ENCODE measurements around the gene SCFD2. TPM values are rescaled to one million over a fixed set of nuclear protein-coding genes. Genes with fewer than 3 reads are reported as not detected.

Gene SCFD2
- total and polyA plus RNA-seq, 2 of the 8 experiments (the other 6 are each of a cell fraction or from before 2014, with no cell fraction given), result 6.2 to 10.2 TPM

- H3K4me3 ChIP-seq (ENCODE audit: extremely low read depth in 1 of 4, insufficient read depth in 2 of 4, low read depth in 3 of 4, low read length in 4 of 4), result no peak overlapping the region
- H3K79me2 ChIP-seq (ENCODE audit: control insufficient read depth in 1 of 2, insufficient read depth in 2 of 2, low read length in 2 of 2), result no peaks in the 10 kb centered on the region
- H2BK12ac ChIP-seq (ENCODE audit: low read depth, low read length), result no peak overlapping the region
- 0 out of 7 replicates have a peak, but pooled peaks cover 0 to 2% (median 0%) of the 10 kb centered on the region in 4 experiments for H3K4me1 ChIP-seq (replicated peaks in 1 of 4; ENCODE audit: control insufficient read depth in 3 of 4, insufficient read depth in 4 of 4, low read length in 3 of 4)
- FAIRE-seq, result no peak
- H2BK20ac ChIP-seq (ENCODE audit: low read length), result no peak overlapping the region
- no peak overlapping the region for H3K56ac ChIP-seq (replicated peaks; ENCODE audit: insufficient read length, low read depth, low read length)
- H3K9ac ChIP-seq (replicated peaks in 1 of 4; ENCODE audit: extremely low read depth in 1 of 4, low read depth in 3 of 4, low read length in 3 of 4), result no peak overlapping the region
- DNase-seq (ENCODE audit: low read depth in 1 of 2, low spot score in 2 of 2), result no peak
- H2AK5ac ChIP-seq (ENCODE audit: low read depth, low read length), result no peak overlapping the region
- no peaks in the 10 kb centered on the region for H3K23me2 ChIP-seq (ENCODE audit: low read depth, low read length)
- H2BK15ac ChIP-seq (ENCODE audit: low read length), result no peak overlapping the region
- H3K18ac ChIP-seq (ENCODE audit: extremely low read depth, low read length), result no peak overlapping the region
- no peak overlapping the region for H2BK5ac ChIP-seq (ENCODE audit: low read depth, low read length)
- no peak overlapping the region for H2AFZ ChIP-seq (ENCODE audit: low read length)
- H3K27ac ChIP-seq (ENCODE audit: low read depth, low read length), result no peak overlapping the region
- POLR2A ChIA-PET (ENCODE audit: partially characterized antibody), result no interaction called here
- WGBS, 2 experiments (ENCODE audit: extremely low coverage in 1 of 2, insufficient coverage in 1 of 2, insufficient read length in 1 of 2, insufficient replicate concordance in 2 of 2, low coverage in 1 of 2, low lambda C conversion rate in 2 of 2, missing lambda C conversion rate in 1 of 2), result 85% methylated on average over 2 of the region's 2 CpGs; no CpG with 5 or more reads in 1 of the 2 experiments
- no peaks in the 10 kb centered on the region for H3K36me3 ChIP-seq (ENCODE audit: control insufficient read depth in 2 of 4, insufficient read depth in 4 of 4, low read length in 3 of 4)
- H4K91ac ChIP-seq (replicated peaks; ENCODE audit: insufficient read length, low read length), result no peak overlapping the region
- H3K27me3 ChIP-seq (replicated peaks in 1 of 4; ENCODE audit: control insufficient read depth in 3 of 4, extremely low read depth in 1 of 4, insufficient read depth in 3 of 4, low read length in 3 of 4), result no peaks in the 10 kb centered on the region
- H4K5ac ChIP-seq (ENCODE audit: insufficient read length, low read depth, low read length), result no peak overlapping the region
- H3K4ac ChIP-seq (replicated peaks; ENCODE audit: insufficient read length, low read depth, low read length), result no peak overlapping the region
- no peak overlapping the region for H3K23ac ChIP-seq (ENCODE audit: insufficient read length)
- H3K9me3 ChIP-seq (ENCODE audit: insufficient read depth in 2 of 2, low read depth in 1 of 2, low read length in 1 of 2), result no peaks in the 10 kb centered on the region
- no peak overlapping the region for H3K14ac ChIP-seq (ENCODE audit: insufficient read length)
- CTCF ChIA-PET (ENCODE audit: partially characterized antibody), result interaction anchor here (1.3 to 2.6 kb wide), 2 partner anchors 8 to 92 kb away, joined by 4 to 6 read pairs; no protein-coding TSS in a partner anchor
- H2BK120ac ChIP-seq (replicated peaks; ENCODE audit: low read depth, low read length), result no peak overlapping the region
- no peaks in the 10 kb centered on the region for H3K79me1 ChIP-seq (ENCODE audit: low read depth, low read length)
- no peak overlapping the region for H4K8ac ChIP-seq (ENCODE audit: extremely low read depth, insufficient read depth, low read length)
- no peak overlapping the region for H3K4me2 ChIP-seq (ENCODE audit: insufficient read depth in 1 of 2, low read depth in 2 of 2, low read length in 2 of 2)
- no peaks in the 10 kb centered on the region for H4K20me1 ChIP-seq (replicated peaks in 1 of 2; ENCODE audit: control insufficient read depth in 1 of 2, insufficient read depth in 2 of 2, low read length in 2 of 2)
- TF ChIP-seq RAD21 (IDR thresholded peaks at IDR 0.05 in 1 of 2, conservative IDR thresholded peaks at IDR 0.05 in 1 of 2; ENCODE audit: low read depth in 2 of 2, low read length in 2 of 2) (no peak), POLR2AphosphoS5 (IDR thresholded peaks at IDR 0.05; ENCODE audit: low read depth, low read length) (no peak), CBX5 (IDR thresholded peaks at IDR 0.05; ENCODE audit: low read depth, low read length) (no peak), SIX5 (IDR thresholded peaks at IDR 0.05; ENCODE audit: low read depth, low read length) (no peak), KDM1A (IDR thresholded peaks at IDR 0.05; ENCODE audit: borderline replicate concordance, low read length) (no peak), TCF12 (IDR thresholded peaks at IDR 0.05; ENCODE audit: low read depth, low read length) (no peak), GTF2F1 (IDR thresholded peaks at IDR 0.05; ENCODE audit: borderline replicate concordance, low read depth, low read length) (no peak), FOSL1 (IDR thresholded peaks at IDR 0.05; ENCODE audit: insufficient read depth, low read depth, low read length) (no peak), POLR2A (IDR thresholded peaks at IDR 0.05; ENCODE audit: control extremely low read depth in 1 of 2, low read depth in 2 of 2, low read length in 2 of 2) (no peak), SAP30 (IDR thresholded peaks at IDR 0.05; ENCODE audit: insufficient read depth, insufficient replicate concordance, low read length) (no peak)
Observed at GRCh38 chr4:52889778-52890520, 475.9 kb downstream of the SCFD2 start.

All from H1 (cell line).